NCI-H510A (cell line): ENCODE results near the gene AGAP1.

ENCODE experiments used
- DNase-seq: peaks from one replicate; lab custom pipeline; 2025; lab: John Stamatoyannopoulos, UW

Gene AGAP1

GRCh38 chr2:235489897-235490296 lies 3.9 kb upstream of the AGAP1 start:
- DNase-seq: no peak

GRCh38 chr2:235492850-235493344 lies 946 bp upstream of the AGAP1 start:
- no peak for DNase-seq

- DNase-seq: no peak
Measured at GRCh38 chr2:235493402-235493774, 455 bp upstream of the AGAP1 start.

GRCh38 chr2:235494716-235495372 lies 1.0 kb downstream of the AGAP1 start:
- no peak for DNase-seq

GRCh38 chr2:235495373-235496238 lies 1.8 kb downstream of the AGAP1 start:
- DNase-seq: no peak

GRCh38 chr2:235496239-235496621 lies 2.4 kb downstream of the AGAP1 start:
- no peak for DNase-seq

GRCh38 chr2:235497096-235497495 lies 3.3 kb downstream of the AGAP1 start:
- no peak for DNase-seq

GRCh38 chr2:235498541-235498940 lies 4.7 kb downstream of the AGAP1 start:
- DNase-seq: peak; percentile 60

- DNase-seq: no peak
Measured at GRCh38 chr2:235498946-235499812, 5.3 kb downstream of the AGAP1 start.

- no peak for DNase-seq
Measured at GRCh38 chr2:235500110-235500760, 6.4 kb downstream of the AGAP1 start.

GRCh38 chr2:235500761-235501672 lies 7.2 kb downstream of the AGAP1 start:
- DNase-seq: no peak

- DNase-seq: no peak
Measured at GRCh38 chr2:235501673-235502031, 7.8 kb downstream of the AGAP1 start.

GRCh38 chr2:235502336-235502735 lies 8.5 kb downstream of the AGAP1 start:
- no peak for DNase-seq

- no peak for DNase-seq
Measured at GRCh38 chr2:235504441-235505180, 10.8 kb downstream of the AGAP1 start.

- no peak for DNase-seq
Measured at GRCh38 chr2:235505181-235505741, 11.4 kb downstream of the AGAP1 start.

GRCh38 chr2:235506291-235506996 lies 12.6 kb downstream of the AGAP1 start:
- peak; percentile 81 for DNase-seq

- no peak for DNase-seq
Measured at GRCh38 chr2:235506997-235507615, 13.3 kb downstream of the AGAP1 start.

- DNase-seq: no peak
Measured at GRCh38 chr2:235507928-235508327, 14.1 kb downstream of the AGAP1 start.
